ENCODE data around the gene MRM3.

DNA sequence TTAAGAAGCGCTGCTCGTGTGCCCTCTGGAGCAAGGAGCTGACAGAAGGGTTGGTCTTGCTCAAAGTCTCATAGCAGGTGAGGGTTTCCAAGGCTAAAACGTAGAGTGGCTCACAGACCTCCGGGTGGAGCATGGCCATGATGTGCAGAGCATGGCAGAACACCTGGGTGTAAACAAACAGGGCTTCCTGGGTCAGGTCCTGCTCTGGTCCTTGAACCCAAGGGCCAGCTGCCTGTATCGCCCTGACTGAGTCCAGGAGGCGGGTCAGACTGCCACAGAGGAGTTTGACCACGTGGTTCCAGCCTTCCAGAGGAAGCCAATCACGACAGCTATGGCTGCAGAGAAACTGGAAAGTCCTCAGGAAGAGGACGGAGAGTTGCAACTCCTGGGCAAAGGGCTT lies 37.2 kb upstream of the MRM3 start:
- TF ChIP-seq, protein P1, sequence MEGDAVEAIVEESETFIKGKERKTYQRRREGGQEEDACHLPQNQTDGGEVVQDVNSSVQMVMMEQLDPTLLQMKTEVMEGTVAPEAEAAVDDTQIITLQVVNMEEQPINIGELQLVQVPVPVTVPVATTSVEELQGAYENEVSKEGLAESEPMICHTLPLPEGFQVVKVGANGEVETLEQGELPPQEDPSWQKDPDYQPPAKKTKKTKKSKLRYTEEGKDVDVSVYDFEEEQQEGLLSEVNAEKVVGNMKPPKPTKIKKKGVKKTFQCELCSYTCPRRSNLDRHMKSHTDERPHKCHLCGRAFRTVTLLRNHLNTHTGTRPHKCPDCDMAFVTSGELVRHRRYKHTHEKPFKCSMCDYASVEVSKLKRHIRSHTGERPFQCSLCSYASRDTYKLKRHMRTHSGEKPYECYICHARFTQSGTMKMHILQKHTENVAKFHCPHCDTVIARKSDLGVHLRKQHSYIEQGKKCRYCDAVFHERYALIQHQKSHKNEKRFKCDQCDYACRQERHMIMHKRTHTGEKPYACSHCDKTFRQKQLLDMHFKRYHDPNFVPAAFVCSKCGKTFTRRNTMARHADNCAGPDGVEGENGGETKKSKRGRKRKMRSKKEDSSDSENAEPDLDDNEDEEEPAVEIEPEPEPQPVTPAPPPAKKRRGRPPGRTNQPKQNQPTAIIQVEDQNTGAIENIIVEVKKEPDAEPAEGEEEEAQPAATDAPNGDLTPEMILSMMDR (IDR thresholded peaks at IDR 0.05; ENCODE audit: insufficient read depth, low read depth, low read length), result no peak
- TF ChIP-seq EZH2 (IDR thresholded peaks at IDR 0.05; ENCODE audit: insufficient read depth, low read length), result no peak
